Measurements from ENCODE around the gene TTC28. TPM values are rescaled to one million over a fixed set of nuclear protein-coding genes. Genes with fewer than 3 reads are reported as not detected.
A peak's percentile ranks its signal among the peaks of the same experiment; 100 is the strongest.

The TTC28 gene
- total and polyA plus RNA-seq, 11 donors: 5.1 to 34.9 (median 21.8) TPM

DNA sequence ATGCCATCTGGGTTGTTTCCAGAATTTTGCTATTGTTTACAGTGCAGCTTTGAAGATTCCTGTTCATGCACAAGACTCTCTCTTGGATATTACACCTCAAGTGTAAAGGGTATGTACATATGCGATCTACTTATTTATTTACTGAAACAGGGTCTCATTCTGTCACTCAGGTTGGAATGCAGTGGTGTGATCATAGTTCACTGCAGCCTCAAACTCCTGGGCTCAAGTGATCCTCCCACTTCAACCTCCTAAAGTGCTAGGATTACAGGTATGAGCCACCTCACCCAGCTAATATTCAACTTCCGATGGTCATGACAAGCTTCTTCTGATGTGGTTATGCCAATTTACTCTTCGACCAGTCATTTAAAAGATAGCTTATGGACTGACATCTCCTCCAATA lies 602.5 kb downstream of the TTC28 start:
- Histone ChIP-seq H3K4me3 (no peak overlapping the region), H3K27me3 (no peaks in the 10 kb centered on the region), H3K4me1 (peaks cover 0 to 30% (median 17%) of the 10 kb centered on the region in 12 donors), H3K36me3 (peaks cover 0 to 2% (median 0%) of the 10 kb centered on the region in 9 donors), H3K9me3 (no peaks in the 10 kb centered on the region), H3K27ac (no peak overlapping the region)
- DNase-seq (no peak), ATAC-seq (no peak)
- 96 to 98% (median 98%) methylated on average over 3 of the region's 3 CpGs for WGBS, 4 donors
- intact Hi-C loops (cut with DNase I): loop anchor here in 1 of 10 donors (10.0 kb wide), 1 partner anchor 168 kb away; no protein-coding TSS in a partner anchor
- TF ChIP-seq, protein P1, sequence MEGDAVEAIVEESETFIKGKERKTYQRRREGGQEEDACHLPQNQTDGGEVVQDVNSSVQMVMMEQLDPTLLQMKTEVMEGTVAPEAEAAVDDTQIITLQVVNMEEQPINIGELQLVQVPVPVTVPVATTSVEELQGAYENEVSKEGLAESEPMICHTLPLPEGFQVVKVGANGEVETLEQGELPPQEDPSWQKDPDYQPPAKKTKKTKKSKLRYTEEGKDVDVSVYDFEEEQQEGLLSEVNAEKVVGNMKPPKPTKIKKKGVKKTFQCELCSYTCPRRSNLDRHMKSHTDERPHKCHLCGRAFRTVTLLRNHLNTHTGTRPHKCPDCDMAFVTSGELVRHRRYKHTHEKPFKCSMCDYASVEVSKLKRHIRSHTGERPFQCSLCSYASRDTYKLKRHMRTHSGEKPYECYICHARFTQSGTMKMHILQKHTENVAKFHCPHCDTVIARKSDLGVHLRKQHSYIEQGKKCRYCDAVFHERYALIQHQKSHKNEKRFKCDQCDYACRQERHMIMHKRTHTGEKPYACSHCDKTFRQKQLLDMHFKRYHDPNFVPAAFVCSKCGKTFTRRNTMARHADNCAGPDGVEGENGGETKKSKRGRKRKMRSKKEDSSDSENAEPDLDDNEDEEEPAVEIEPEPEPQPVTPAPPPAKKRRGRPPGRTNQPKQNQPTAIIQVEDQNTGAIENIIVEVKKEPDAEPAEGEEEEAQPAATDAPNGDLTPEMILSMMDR (IDR thresholded peaks at IDR 0.05): no peak
- no peak for TF ChIP-seq POLR2A (IDR thresholded peaks at IDR 0.05)

DNA sequence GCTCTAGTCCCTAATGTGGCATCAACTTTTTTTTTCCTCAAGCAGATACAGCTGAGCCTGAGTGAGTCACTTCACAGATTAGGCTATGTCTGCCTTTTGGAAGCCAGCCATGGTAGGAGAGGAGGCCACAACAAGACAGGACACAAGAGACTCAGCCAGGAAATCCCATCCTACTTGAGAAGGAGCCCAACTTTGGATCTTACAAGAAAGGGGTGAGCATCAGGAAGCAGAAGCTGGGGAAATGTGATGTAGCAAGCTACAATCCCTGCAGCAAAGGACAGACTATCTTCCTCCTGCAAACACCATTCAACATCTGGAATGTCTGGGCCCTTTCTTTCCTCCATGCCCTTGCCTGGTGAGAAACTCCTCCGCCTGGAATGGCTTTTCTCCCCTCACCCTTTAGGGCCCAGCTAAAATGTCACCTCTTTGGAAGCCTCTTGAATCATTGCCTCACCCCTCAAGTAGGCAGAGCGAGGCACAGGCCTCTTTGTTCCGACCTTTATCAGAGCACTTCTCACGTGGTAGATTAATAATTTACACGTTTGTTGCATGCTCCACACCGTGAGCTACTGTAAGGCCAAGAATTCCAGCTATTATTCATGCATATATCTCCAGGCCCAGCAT lies 604.2 kb downstream of the TTC28 start:
- Histone ChIP-seq H3K4me3 (no peak overlapping the region), H3K4me1 (peaks cover 0 to 30% (median 17%) of the 10 kb centered on the region in 12 donors), H3K36me3 (peaks cover 0 to 6% (median 0%) of the 10 kb centered on the region in 9 donors), H3K9me3 (no peaks in the 10 kb centered on the region), H3K27me3 (no peaks in the 10 kb centered on the region), H3K27ac (peak overlapping the region in 11 of 12 donors; percentile 54 to 81 (median 71))
- peak; percentile 72 to 85 (median 80) for ATAC-seq
- TF ChIP-seq POLR2A (IDR thresholded peaks at IDR 0.05): no peak
- TF ChIP-seq, protein P1 (IDR thresholded peaks at IDR 0.05): no peak
- 19 to 33% (median 29%) methylated on average over 6 of the region's 6 CpGs for whole genome bisulfite sequencing, 4 donors
- DNase-seq: peak in 4 of 5 donors; percentile 49 to 74 (median 63)
- intact Hi-C loops (cut with DNase I): loop anchor here in 1 of 10 donors (10.0 kb wide), 1 partner anchor 169 kb away; no protein-coding TSS in a partner anchor

DNA sequence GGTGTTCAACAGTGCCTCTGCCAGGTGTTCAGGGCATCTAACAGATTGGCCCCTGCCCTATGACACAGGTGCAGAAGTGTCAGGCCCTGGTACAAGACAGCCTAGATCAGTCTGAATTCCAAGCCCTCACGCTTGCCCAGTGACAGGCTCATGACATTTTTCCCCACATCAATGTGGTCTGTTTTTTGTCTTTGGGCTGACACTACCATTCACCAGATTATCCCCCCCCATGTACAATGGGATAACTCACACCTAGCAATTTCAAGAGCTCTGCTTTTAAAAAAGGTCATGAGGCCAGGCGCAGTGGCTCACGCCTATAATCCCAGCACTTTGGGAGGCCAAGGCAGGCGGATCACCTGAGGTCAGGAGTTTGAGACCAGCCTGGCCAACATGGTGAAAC lies 605.1 kb downstream of the TTC28 start:
- Histone ChIP-seq H3K4me3 (no peak overlapping the region), H3K27me3 (no peaks in the 10 kb centered on the region), H3K4me1 (peaks cover 0 to 30% (median 17%) of the 10 kb centered on the region in 12 donors), H3K36me3 (peaks cover 0 to 6% (median 0%) of the 10 kb centered on the region in 9 donors), H3K27ac (peak overlapping the region in 11 of 12 donors; percentile 54 to 81 (median 71)), H3K9me3 (no peaks in the 10 kb centered on the region)
- TF ChIP-seq, protein P1 (IDR thresholded peaks at IDR 0.05): no peak
- no peak for TF ChIP-seq POLR2A (IDR thresholded peaks at IDR 0.05)
- intact Hi-C loops (cut with DNase I): loop anchor here in 1 of 10 donors (10.0 kb wide), 1 partner anchor 170 kb away; no protein-coding TSS in a partner anchor
- DNase-seq (peak in 4 of 5 donors; percentile 41 to 73 (median 56)), ATAC-seq (peak; percentile 80 to 92 (median 88))
- 56 to 72% (median 67%) methylated on average over 4 of the region's 4 CpGs for WGBS, 4 donors

DNA sequence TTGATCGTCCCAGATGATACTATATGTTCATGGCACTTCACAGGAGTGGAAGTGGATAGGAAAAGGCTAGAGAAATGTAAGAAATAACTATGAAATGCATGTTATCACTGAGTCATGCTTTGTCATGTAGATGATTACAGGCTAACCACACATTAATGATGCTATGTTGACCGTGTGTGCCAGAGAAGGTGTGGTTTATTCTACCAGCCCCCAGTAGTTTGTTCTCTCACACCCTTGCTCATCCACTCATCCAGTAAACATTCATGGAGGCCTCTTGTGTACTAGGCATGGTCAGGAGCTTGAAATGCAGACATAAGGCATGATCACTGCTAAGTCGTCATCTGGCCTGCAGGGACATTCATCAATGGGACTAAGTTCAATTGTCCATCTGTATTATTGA lies 607.6 kb downstream of the TTC28 start:
- H3K27ac ChIP-seq: no peak overlapping the region
- TF ChIP-seq POLR2A (IDR thresholded peaks at IDR 0.05): no peak
- TF ChIP-seq, protein P1 (IDR thresholded peaks at IDR 0.05): no peak
- no peak for DNase-seq
- H3K4me1 ChIP-seq: peaks cover 0 to 30% (median 17%) of the 10 kb centered on the region in 12 donors
- no peaks in the 10 kb centered on the region for H3K9me3 ChIP-seq
- H3K36me3 ChIP-seq: peaks cover 0 to 6% (median 0%) of the 10 kb centered on the region in 9 donors
- ATAC-seq: no peak
- H3K4me3 ChIP-seq: no peak overlapping the region
- WGBS, 4 donors: 95 to 100% (median 97%) methylated on average over 3 of the region's 3 CpGs
- intact Hi-C loops (cut with DNase I): loop anchor here in 1 of 10 donors (10.0 kb wide), 1 partner anchor 173 kb away; no protein-coding TSS in a partner anchor
- no peaks in the 10 kb centered on the region for H3K27me3 ChIP-seq

Measured in heart left ventricle (tissue), 16 donors.